GM12878 (cell line): ENCODE results near the gene CAMK2D. TPM values are rescaled to one million over a fixed set of nuclear protein-coding genes. Genes with fewer than 3 reads are reported as not detected.
"Not testable (repeated sequence)": the region's sequence is repeated elsewhere in the genome, so short reads cannot be mapped to it uniquely, and the experiment has no call there.

Experiments used
- ATAC-seq: fragments of 200-7000 bp; cut with Tn5 transposase; 3 replicates; pipeline ENCODE4 v1.9.1; 2020; ENCODE audit warnings: mild to moderate bottlenecking, moderate library complexity
- BruUV-seq: library from RNA; stranded (reverse); fragments of 400-500 nt; replicated peaks from 2 replicates; lab custom pipeline; 2021; lab: Mats Ljungman, UMichigan
- CTCF ChIA-PET: fragments of 300-600 bp; sonication (Branson Sonifier 250); formaldehyde crosslinking; extraction: SDS; loops from one replicate; lab custom pipeline; 2021; ENCODE audit warnings: inconsistent platforms; lab: Yijun Ruan, JAX
- POLR2A ChIA-PET: fragments of 350-600 bp; formaldehyde crosslinking; extraction: SDS; loops from one replicate; lab custom pipeline; 2021; ENCODE audit warnings: inconsistent platforms; lab: Charles Lee
- RAD21 ChIA-PET: fragments of 300-600 bp; sonication (Branson Sonifier 250); formaldehyde crosslinking; loops from one replicate; lab custom pipeline; 2023; ENCODE audit warnings: antibody characterized with exemption; ENCODE audit not compliant: unreplicated experiment; lab: Charles Lee
- SMC1A ChIA-PET: fragments of 300-600 bp; sonication (Branson Sonifier 250); formaldehyde crosslinking; loops from one replicate; lab custom pipeline; 2023; ENCODE audit not compliant: unreplicated experiment, uncharacterized antibody; lab: Charles Lee
- DNase-seq: peaks from one replicate; pipeline ENCODE4 v3.0.0-alpha.2; 2011; ENCODE audit warnings: low read depth, low spot score
- FAIRE-seq: peaks from 3 replicates; lab custom pipeline; 2011; peaks lifted over from hg19 to GRCh38; lab: Jason Lieb, UNC
- H2AFZ ChIP-seq: 2 replicates; pipeline ENCODE4 v1.6.0; 2011; ENCODE audit warnings: low read depth, low read length, control low read depth; ENCODE audit not compliant: control insufficient read depth
- H3K27ac ChIP-seq: 2 replicates; pipeline ENCODE4 v1.5.1; 2011; ENCODE audit warnings: control low read depth; ENCODE audit not compliant: control insufficient read depth, insufficient read depth
- H3K27me3 ChIP-seq, 2 experiments: replicated peaks in 1 of 2; 2 replicates each; pipeline versions ENCODE4 v1.6.0 to v1.6.1; 2011; ENCODE audit warnings: low read length in 1 of 2; ENCODE audit not compliant: control insufficient read depth in 2 of 2, insufficient read depth in 2 of 2
- H3K36me3 ChIP-seq, 2 experiments: 2 replicates each; pipeline ENCODE4 v1.5.1; 2011; ENCODE audit warnings: low read length in 1 of 2; ENCODE audit not compliant: control insufficient read depth in 2 of 2, insufficient read depth in 2 of 2
- H3K4me1 ChIP-seq: 2 replicates; pipeline ENCODE4 v1.6.1; 2011; ENCODE audit warnings: mild to moderate bottlenecking, low read length, moderate library complexity, mixed read lengths; ENCODE audit not compliant: control insufficient read depth, insufficient read depth
- H3K4me2 ChIP-seq: 2 replicates; pipeline ENCODE4 v1.6.0; 2011; ENCODE audit warnings: control low read depth; ENCODE audit not compliant: control insufficient read depth, insufficient read depth
- H3K4me3 ChIP-seq: fragments of 200-600 bp; sonication (generic); 2 replicates; pipeline ENCODE4 v1.5.1; 2016
- H3K79me2 ChIP-seq: 2 replicates; pipeline ENCODE4 v1.6.0; 2011; ENCODE audit warnings: low read length; ENCODE audit not compliant: control insufficient read depth, insufficient read depth
- H3K9ac ChIP-seq: 2 replicates; pipeline ENCODE4 v1.8.0; 2011; ENCODE audit warnings: low read length, control low read depth, mixed read lengths; ENCODE audit not compliant: control insufficient read depth, insufficient read depth
- H3K9me3 ChIP-seq: replicated peaks from 3 replicates; pipeline ENCODE4 v1.5.1; 2011; ENCODE audit warnings: mild to moderate bottlenecking, low read length; ENCODE audit not compliant: control insufficient read depth, insufficient read depth
- H4K20me1 ChIP-seq: 2 replicates; pipeline ENCODE4 v1.6.0; 2011; ENCODE audit not compliant: control insufficient read depth, insufficient read depth
- ATF7 ChIP-seq: fragments of 450-650 bp; IDR thresholded peaks from 2 replicates; pipeline ENCODE4 v1.6.1; 2016; ENCODE audit warnings: low read depth, mild to moderate bottlenecking
- JUNB ChIP-seq: IDR thresholded peaks from 2 replicates; pipeline ENCODE4 v1.6.1; 2016; ENCODE audit warnings: antibody characterized with exemption, mild to moderate bottlenecking
- MEF2A ChIP-seq: IDR thresholded peaks from 2 replicates; pipeline ENCODE4 v1.6.1; 2011; ENCODE audit warnings: low read depth, mild to moderate bottlenecking, low read length, moderate library complexity; ENCODE audit not compliant: insufficient read depth
- PAX8 ChIP-seq: fragments of 450-650 bp; IDR thresholded peaks from 2 replicates; pipeline ENCODE4 v1.6.1; 2017; ENCODE audit warnings: mild to moderate bottlenecking, moderate library complexity
- RELA ChIP-seq: fragments of 450-650 bp; IDR thresholded peaks from 2 replicates; pipeline ENCODE4 v1.8.0; 2014; ENCODE audit warnings: borderline replicate concordance; ENCODE audit not compliant: partially characterized antibody
- SRF ChIP-seq, 2 experiments: IDR thresholded peaks; 2 replicates each; pipeline ENCODE4 v1.6.1; 2011; ENCODE audit warnings: low read depth in 2 of 2, low read length in 2 of 2, mild to moderate bottlenecking in 1 of 2, moderate library complexity in 1 of 2
- WGBS: methylation state at CpG from one replicate; pipeline ENCODE4 v1.1.6; 2016; ENCODE audit warnings: low lambda C conversion rate; ENCODE audit not compliant: insufficient replicate concordance, insufficient coverage; ENCODE audit errors: missing lambda C conversion rate; 5-methylcytosine and 5-hydroxymethylcytosine counted together
- in situ Hi-C: fragments of 300-500 bp; cut with MboI; formaldehyde crosslinking; loops from 9 replicates; pipeline ENCODE4 v1.14.3; 2018; ENCODE audit warnings: mixed read lengths
- intact Hi-C: fragments of 100-400 bp; cut with micrococcal nuclease; formaldehyde crosslinking; loops from one replicate; pipeline ENCODE4 v1.14.2; 2022; ENCODE audit not compliant: unreplicated experiment
- polyA plus RNA-seq, 11 experiments: library from polyadenylated mRNA; depleted of rRNA in 4 of 11; unstranded in 6 of 11; stranded (reverse) in 5 of 11; fragments of >200 nt; fragmentation: Nextera tagmentation in 4 of 11; fragmentation: Illumina TruSeq in 1 of 11; extraction: Ambion mirVana in 4 of 11; extraction: Trizol in 1 of 11; gene quantifications; 1 replicate in 1 of 11; 2 replicates in 10 of 11; pipeline versions ENCODE4 v1.2.1 to v1.2.3, GENCODE V29; 2011 to 2016; ENCODE audit warnings: inconsistent platforms in 2 of 11, missing spikeins in 2 of 11, low read depth in 1 of 11
- total RNA-seq, 4 experiments: library from RNA; depleted of rRNA in 3 of 4; stranded (reverse); fragments of >200 nt in 3 of 4; fragmentation: Illumina TruSeq in 1 of 4; extraction: Trizol in 1 of 4; gene quantifications; 2 replicates each; pipeline versions ENCODE4 v1.2.1 to v1.2.3, GENCODE V29; 2013 to 2021
- TF ChIP-seq, protein P1 (sequence below): IDR thresholded peaks from 2 replicates; pipeline ENCODE4 v1.6.1; 2012; ENCODE audit warnings: low read length, inconsistent platforms

The CAMK2D gene
- total and polyA plus RNA-seq, 10 of the 15 experiments (the other 5 are each of a cell fraction or from before 2014, with no cell fraction given) = 6.9 to 88.5 (median 12.9) TPM

DNA sequence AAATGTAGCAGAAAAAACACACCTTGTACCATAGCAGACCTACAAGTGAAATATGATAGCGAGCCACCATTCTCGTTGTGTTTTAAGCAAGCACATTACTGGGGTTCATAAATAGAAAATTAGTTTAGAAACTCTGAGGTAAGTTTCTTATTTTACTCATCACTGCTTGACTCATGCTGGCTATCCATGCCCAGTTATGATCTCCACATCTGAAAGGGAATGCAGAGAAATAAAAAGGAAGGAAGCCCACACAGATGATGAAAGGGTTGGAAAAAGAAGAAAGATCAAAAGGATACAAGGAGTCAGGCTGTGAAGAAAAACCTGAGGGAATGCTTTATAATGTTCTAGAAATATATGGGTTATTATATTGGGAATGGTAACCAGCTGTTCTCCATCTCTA is 54.5 kb downstream of the CAMK2D start:
- no TSS peak for BruUV-seq
- ChIA-PET POLR2A (no interaction called here), CTCF (interaction anchor here (1.1 to 1.8 kb wide), 3 partner anchors 12 to 33 kb away, joined by 3 to 4 read pairs (median 3); no protein-coding TSS in a partner anchor), RAD21 (no interaction called here), SMC1A (interaction anchor here (0.9 to 1.7 kb wide), 3 partner anchors 17 to 160 kb away, joined by 3 to 4 read pairs (median 4); no protein-coding TSS in a partner anchor)
- intact Hi-C loops = no loop called here
- Histone ChIP-seq H3K9me3 (no peaks in the 10 kb centered on the region; the same call in 2 of the 3 replicates), H3K36me3 (no peaks in the 10 kb centered on the region; a peak in 2 of 4 replicates), H3K27me3 (no peaks in the 10 kb centered on the region), H3K4me3 (no peak overlapping the region), H3K4me2 (no peak overlapping the region), H4K20me1 (no peaks in the 10 kb centered on the region), H3K79me2 (peaks cover 13% of the 10 kb centered on the region), H2AFZ (no peak overlapping the region; the same call in 1 of the 2 replicates), H3K4me1 (peaks cover 22% of the 10 kb centered on the region), H3K9ac (no peak overlapping the region), H3K27ac (no peak overlapping the region)
- peak; percentile 71 for ATAC-seq
- FAIRE-seq = no peak
- WGBS = 59% methylated on average over 2 of the region's 2 CpGs
- DNase-seq = no peak
- TF ChIP-seq MEF2A (peak; percentile 58), RELA (no peak), JUNB (peak; percentile 41), ATF7 (0 out of 2 replicates have a peak, but pooled peaks have one; percentile 11), PAX8 (no peak), SRF (IDR thresholded peaks at IDR 0.05; ENCODE audit: low read depth in 2 of 2, low read length in 2 of 2) (no peak)
- TF ChIP-seq, protein P1, sequence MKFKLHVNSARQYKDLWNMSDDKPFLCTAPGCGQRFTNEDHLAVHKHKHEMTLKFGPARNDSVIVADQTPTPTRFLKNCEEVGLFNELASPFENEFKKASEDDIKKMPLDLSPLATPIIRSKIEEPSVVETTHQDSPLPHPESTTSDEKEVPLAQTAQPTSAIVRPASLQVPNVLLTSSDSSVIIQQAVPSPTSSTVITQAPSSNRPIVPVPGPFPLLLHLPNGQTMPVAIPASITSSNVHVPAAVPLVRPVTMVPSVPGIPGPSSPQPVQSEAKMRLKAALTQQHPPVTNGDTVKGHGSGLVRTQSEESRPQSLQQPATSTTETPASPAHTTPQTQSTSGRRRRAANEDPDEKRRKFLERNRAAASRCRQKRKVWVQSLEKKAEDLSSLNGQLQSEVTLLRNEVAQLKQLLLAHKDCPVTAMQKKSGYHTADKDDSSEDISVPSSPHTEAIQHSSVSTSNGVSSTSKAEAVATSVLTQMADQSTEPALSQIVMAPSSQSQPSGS = 0 out of 2 replicates have a peak, but pooled peaks have one; percentile 41
- in situ Hi-C loops = no loop called here

DNA sequence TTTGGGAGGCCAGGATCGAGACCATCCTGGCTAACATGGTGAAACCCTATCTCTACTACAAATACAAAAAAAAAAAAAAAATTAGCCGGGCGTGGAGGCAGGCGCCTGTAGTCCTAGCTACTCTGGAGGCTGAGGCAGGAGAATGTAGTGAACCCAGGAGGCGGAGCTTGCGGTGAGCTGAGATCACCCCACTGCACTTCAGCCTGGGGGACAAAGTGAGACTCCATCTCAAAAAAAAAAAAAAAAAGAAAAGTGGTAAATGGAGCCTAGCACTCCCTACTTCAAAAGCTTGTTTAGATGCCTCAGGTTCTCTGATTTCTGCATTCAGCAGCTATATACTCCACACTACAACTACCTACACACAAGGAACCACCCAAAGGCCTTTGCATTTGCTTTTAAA is 56.4 kb downstream of the CAMK2D start:
- DNase-seq, H3K27ac ChIP-seq, intact Hi-C loops, H3K9ac ChIP-seq, H2AFZ ChIP-seq, H3K9me3 ChIP-seq, H3K36me3 ChIP-seq, ATAC-seq, in situ Hi-C loops, H3K4me3 ChIP-seq, H3K4me2 ChIP-seq, H4K20me1 ChIP-seq, FAIRE-seq, BruUV-seq, H3K27me3 ChIP-seq: not testable (repeated sequence)
- ChIA-PET CTCF (interaction anchor here (0.6 to 1.8 kb wide), 4 partner anchors 16 to 54 kb away, joined by 3 to 4 read pairs (median 4); no protein-coding TSS in a partner anchor), RAD21 (interaction anchor here (0.6 to 1.1 kb wide), 3 partner anchors 30 to 65 kb away, joined by 3 to 4 read pairs (median 3); no protein-coding TSS in a partner anchor), POLR2A (interaction anchor here (0.7 to 1.8 kb wide), 7 partner anchors 9 to 140 kb away, joined by 3 to 7 read pairs (median 4); no protein-coding TSS in a partner anchor), SMC1A (interaction anchor here (0.5 to 2.4 kb wide), 11 partner anchors 9 to 177 kb away, joined by 3 to 22 read pairs (median 4); no protein-coding TSS in a partner anchor)
- Histone ChIP-seq H3K79me2 (peaks cover 11% of the 10 kb centered on the region), H3K4me1 (peaks cover 22% of the 10 kb centered on the region)
- 95% methylated on average over 6 of the region's 6 CpGs for WGBS

DNA sequence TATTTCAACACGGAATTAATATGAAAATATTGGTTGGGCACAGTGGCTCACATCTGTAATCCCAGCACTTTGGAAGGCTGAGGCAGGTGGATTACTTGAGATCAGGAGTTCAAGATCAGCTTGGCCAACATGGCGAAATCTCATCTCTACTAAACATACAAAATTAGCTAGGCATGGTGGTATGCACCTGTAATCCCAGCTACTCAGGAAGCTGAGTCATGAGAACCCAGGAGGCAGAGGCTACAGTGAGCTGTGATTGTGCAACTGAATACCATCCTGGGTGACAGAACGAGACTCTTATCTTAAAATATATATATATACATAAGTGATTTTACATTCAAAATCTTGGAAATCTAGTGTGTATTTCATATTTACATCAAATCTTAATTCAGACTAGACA is 58.9 kb downstream of the CAMK2D start:
- WGBS = 97% methylated on average over 3 of the region's 3 CpGs

More for the DNA sequence above, 58.9 kb downstream of the CAMK2D start:
- H3K27me3 ChIP-seq, H3K9ac ChIP-seq, H3K36me3 ChIP-seq, H3K4me2 ChIP-seq, intact Hi-C loops, H3K4me3 ChIP-seq, DNase-seq, H3K4me1 ChIP-seq, FAIRE-seq, H3K9me3 ChIP-seq, BruUV-seq, in situ Hi-C loops, RAD21 ChIA-PET, H3K79me2 ChIP-seq, H4K20me1 ChIP-seq, ATAC-seq, H2AFZ ChIP-seq, H3K27ac ChIP-seq: not testable (repeated sequence)
- POLR2A ChIA-PET = interaction anchor here (0.6 to 1.2 kb wide), 4 partner anchors 8 to 82 kb away, joined by 3 to 4 read pairs (median 3); no protein-coding TSS in a partner anchor
- CTCF ChIA-PET = interaction anchor here (0.9 kb wide), 2 partner anchors 15 to 155 kb away, joined by 3 read pairs; no protein-coding TSS in a partner anchor
- SMC1A ChIA-PET = interaction anchor here (0.8 to 2.0 kb wide), 7 partner anchors 8 to 155 kb away, joined by 3 to 7 read pairs (median 4); no protein-coding TSS in a partner anchor
